DMS 273 (cell line): ENCODE measurements around the gene NBPF3.
A peak's percentile ranks its signal among the peaks of the same experiment; 100 is the strongest.
"Not testable (repeated sequence)": the region's sequence is repeated elsewhere in the genome, so short reads cannot be mapped to it uniquely, and the experiment has no call there.

Experiments used
- DNase-seq: peaks from one replicate; lab custom pipeline; 2025; ENCODE audit not compliant: unreplicated experiment; lab: John Stamatoyannopoulos, UW

Gene NBPF3

GRCh38 chr1:21437341-21437640, 2.6 kb upstream of the NBPF3 start:
- peak; percentile 57 for DNase-seq

- DNase-seq: not testable (repeated sequence)
These were observed 1.2 kb upstream of the NBPF3 start for GRCh38 chr1:21438646-21439312.

GRCh38 chr1:21439345-21439720, 604 bp upstream of the NBPF3 start:
- no peak for DNase-seq

- DNase-seq: peak; percentile 41
These were observed 741 bp downstream of the NBPF3 start for GRCh38 chr1:21440630-21441125.

GRCh38 chr1:21446647-21447046, 6.7 kb downstream of the NBPF3 start:
- DNase-seq: not testable (repeated sequence)

- no peak for DNase-seq
These were observed 7.4 kb downstream of the NBPF3 start for GRCh38 chr1:21447311-21447710.

GRCh38 chr1:21449906-21450305, 10.0 kb downstream of the NBPF3 start:
- no peak for DNase-seq

GRCh38 chr1:21451212-21451611, 11.3 kb downstream of the NBPF3 start:
- DNase-seq: no peak

GRCh38 chr1:21451981-21452411, 12.1 kb downstream of the NBPF3 start:
- DNase-seq: peak; percentile 19

GRCh38 chr1:21453964-21454614, 14.2 kb downstream of the NBPF3 start:
- DNase-seq: not testable (repeated sequence)

GRCh38 chr1:21454904-21455303, 15.0 kb downstream of the NBPF3 start:
- DNase-seq: not testable (repeated sequence)

- DNase-seq: no peak
These were observed 17.7 kb downstream of the NBPF3 start for GRCh38 chr1:21457654-21458053.

GRCh38 chr1:21465127-21465526, 25.2 kb downstream of the NBPF3 start:
- not testable (repeated sequence) for DNase-seq

- DNase-seq: not testable (repeated sequence)
These were observed 28.0 kb downstream of the NBPF3 start for GRCh38 chr1:21467946-21468345.

- DNase-seq: no peak
These were observed 28.7 kb downstream of the NBPF3 start for GRCh38 chr1:21468599-21468998.

GRCh38 chr1:21469581-21469980, 29.6 kb downstream of the NBPF3 start:
- DNase-seq: no peak

GRCh38 chr1:21472861-21473260, 32.9 kb downstream of the NBPF3 start:
- no peak for DNase-seq

GRCh38 chr1:21478356-21478755, 38.4 kb downstream of the NBPF3 start:
- no peak for DNase-seq

GRCh38 chr1:21483881-21484280, 43.9 kb downstream of the NBPF3 start:
- not testable (repeated sequence) for DNase-seq

GRCh38 chr1:21489146-21489545, 49.2 kb downstream of the NBPF3 start:
- no peak for DNase-seq

- DNase-seq: peak; percentile 83
These were observed 51.0 kb downstream of the NBPF3 start for GRCh38 chr1:21490774-21491487.
